Loucy (cell line): ENCODE data around the gene MYCBPAP.

ENCODE experiments used
- EZH2phosphoT487 ChIP-seq: fragments of 200-600 bp; IDR thresholded peaks from 2 replicates; pipeline ENCODE4 v1.6.1; 2018; ENCODE audit warnings: antibody characterized with exemption, mild to moderate bottlenecking, moderate library complexity, borderline replicate concordance
- TF ChIP-seq, protein P1 (sequence below): fragments of 200-600 bp; sonication (generic); conservative IDR thresholded peaks from 2 replicates; pipeline ENCODE4 v1.5.1; 2014; ENCODE audit warnings: mild to moderate bottlenecking, antibody characterized with exemption, low read length

GRCh38 chr17:50545311-50545710, 37.1 kb downstream of the MYCBPAP start:
- TF ChIP-seq, protein P1, sequence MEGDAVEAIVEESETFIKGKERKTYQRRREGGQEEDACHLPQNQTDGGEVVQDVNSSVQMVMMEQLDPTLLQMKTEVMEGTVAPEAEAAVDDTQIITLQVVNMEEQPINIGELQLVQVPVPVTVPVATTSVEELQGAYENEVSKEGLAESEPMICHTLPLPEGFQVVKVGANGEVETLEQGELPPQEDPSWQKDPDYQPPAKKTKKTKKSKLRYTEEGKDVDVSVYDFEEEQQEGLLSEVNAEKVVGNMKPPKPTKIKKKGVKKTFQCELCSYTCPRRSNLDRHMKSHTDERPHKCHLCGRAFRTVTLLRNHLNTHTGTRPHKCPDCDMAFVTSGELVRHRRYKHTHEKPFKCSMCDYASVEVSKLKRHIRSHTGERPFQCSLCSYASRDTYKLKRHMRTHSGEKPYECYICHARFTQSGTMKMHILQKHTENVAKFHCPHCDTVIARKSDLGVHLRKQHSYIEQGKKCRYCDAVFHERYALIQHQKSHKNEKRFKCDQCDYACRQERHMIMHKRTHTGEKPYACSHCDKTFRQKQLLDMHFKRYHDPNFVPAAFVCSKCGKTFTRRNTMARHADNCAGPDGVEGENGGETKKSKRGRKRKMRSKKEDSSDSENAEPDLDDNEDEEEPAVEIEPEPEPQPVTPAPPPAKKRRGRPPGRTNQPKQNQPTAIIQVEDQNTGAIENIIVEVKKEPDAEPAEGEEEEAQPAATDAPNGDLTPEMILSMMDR = no peak
- no peak for TF ChIP-seq EZH2phosphoT487
